Fibroblast of peridontal ligament (primary cell): ENCODE data around the gene SHANK1.

ENCODE experiments used
- DNase-seq: peaks from one replicate; pipeline ENCODE4 v3.0.0-alpha.2; 2010; ENCODE audit errors: extremely low read depth

Gene SHANK1

DNA sequence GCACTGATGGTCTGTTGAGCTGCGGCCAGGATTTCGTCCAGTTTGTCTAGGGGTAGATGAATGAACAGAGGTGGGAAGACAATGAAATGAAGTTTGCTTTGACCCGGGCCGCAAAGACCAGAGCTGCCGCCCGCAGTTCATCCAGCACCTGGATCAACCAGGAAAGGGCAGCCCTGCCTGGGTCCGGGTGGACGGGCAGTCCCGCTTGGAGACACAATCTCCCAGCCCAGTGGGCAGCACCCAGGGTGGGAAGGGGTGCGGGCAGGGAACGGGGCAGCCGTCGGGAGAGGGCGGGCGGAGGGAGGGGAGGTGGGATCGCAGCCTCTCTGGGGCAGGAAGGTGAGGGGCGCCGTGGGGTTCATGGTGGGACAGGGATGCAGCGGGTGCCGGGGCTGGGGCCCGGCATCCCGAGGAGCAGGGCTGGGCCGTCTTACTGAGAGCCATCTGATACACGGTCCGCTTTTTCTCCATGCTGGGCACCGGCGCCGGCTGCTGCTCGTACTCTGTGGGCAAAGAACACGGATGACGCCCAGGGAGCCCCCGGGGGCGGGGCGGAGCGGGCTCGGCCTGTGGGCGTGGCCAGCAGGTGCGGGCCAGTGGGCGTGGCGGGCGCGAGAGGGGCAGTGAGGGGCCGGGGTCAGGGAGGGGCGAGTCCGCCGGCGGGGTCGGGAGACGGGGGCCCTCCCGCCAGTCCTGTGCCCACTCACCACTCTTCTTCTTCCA, 33.1 kb downstream of the SHANK1 start:
- DNase-seq, result no peak

DNA sequence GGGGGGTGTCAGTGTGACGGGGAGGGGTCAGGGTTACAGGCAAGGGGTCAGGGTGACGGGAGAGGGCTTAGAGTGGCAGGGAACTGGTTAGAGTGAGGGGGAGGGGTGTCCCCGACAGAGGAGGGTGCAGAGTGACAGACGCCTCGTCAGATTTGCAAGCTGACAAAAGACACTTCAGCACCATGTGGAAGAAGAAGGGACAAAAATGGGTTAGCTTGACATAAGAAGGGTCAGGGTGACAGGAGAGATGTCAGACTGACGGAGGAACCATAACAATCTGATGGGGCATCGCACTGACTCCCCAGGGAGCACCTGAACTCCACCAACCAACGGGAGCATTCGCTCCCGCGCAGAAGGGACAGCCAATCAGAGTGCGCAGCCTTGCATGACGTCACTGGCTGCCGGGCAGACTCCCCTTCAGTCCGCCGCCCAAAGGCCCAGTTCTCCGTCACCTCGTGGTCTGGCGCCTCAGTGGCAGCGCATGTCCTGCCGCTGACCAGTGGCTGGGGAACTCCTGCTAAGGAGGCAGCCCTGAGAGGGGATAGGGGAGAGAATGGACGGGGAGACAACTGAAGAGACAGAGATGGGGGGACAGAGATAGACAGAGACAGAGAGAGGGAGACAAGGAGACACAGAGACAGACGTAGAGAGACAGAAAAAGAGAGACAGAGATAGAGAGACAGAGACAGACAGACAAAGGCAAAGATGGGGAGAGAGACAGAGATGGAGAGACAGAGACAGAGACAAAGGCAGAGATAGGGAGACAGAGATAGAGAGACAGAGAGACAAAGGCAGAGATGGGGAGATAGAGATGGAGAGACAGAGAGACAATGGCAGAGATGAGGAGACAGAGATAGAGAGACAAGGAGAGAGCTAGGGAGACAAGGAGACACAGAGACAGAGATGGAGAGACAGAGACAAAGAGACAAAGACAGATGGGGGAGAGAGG, 40.2 kb downstream of the SHANK1 start:
- DNase-seq, result peak; percentile 41

DNA sequence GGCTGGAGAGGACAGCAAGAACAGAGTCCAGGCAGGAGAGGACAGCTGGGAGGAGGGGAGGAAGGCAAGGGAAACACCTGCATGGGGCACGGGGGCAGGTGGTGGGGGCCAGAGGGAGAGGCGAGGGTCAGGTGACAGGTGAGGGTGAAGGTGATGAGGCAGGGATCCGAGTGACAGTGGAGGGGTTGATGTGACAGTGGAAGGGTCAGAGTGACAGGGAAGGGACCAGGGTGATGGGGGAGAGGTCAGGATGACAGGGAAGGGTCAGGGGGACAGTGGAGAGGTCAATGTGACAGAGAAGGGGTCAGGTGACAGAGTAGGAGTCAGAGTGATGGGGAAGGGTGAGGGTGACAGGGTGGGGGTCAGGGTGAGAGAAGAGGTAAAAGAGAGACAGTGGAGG, 41.3 kb downstream of the SHANK1 start:
- DNase-seq, result no peak

DNA sequence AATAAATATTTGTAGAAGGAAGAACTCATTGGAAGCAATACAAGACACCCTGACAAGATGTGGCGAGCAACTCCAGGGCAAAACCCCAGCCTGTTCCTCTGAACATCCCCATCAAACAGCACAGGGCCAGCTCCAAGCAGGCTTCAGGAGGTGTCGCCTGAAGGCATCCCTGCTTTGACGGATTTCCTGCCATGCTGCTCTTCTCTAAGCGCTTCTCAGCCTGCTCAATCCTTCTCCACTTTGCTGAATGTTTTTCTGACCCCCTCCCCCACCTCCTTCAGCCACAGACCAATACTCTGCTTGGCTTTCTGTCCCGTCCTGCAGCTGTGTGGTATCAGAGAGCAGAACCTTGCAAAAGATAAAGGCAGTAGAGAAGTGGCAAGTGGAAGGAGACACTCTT, 42.0 kb downstream of the SHANK1 start:
- DNase-seq, result no peak

DNA sequence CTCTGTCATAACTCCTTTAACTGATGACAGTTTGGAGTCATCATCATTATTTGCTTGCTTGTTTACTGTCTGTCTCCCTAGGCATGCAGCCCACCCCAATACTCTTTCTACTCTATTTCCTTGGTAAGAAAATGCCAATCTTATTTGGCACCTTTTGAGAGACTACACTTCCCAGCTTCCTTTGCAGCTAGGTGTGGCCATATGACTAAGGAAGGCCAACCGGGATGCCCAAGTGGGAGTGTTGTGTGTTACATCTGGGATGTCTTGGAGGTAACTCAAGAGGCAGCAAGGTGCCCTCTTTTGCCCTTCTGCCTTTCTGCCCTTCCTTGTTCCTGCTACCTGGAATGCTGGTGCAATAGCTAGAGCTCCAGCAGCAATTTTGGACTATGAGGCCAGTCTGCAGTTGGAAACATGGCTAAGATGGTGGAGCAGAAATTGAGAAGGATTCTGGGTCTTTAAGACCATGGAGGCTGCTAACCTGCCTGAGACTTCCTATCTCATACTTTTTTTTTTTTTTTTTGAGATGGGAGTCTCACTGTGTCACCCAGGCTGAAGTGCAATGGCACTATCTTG, 42.9 kb downstream of the SHANK1 start:
- no peak for DNase-seq

DNA sequence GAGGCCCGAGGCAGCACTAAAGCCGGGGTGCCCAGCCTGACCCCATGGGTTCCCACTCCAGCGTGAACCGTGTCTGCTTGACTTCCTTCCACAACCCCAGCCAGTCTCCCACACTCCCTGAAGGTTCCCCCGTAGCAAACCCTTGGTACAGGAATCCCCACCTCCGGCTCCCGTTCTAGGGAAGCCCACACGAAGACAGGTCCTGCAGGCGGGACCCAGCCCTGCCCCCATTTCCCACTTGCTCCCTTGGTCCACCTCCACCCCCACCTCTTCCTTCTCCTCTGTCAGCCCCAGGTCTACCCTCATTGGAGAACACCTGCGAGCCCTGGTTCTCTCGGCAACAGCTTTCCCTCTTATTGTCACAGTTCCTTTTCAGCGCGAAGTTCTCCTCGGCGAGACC, 46.5 kb downstream of the SHANK1 start:
- DNase-seq, result no peak

DNA sequence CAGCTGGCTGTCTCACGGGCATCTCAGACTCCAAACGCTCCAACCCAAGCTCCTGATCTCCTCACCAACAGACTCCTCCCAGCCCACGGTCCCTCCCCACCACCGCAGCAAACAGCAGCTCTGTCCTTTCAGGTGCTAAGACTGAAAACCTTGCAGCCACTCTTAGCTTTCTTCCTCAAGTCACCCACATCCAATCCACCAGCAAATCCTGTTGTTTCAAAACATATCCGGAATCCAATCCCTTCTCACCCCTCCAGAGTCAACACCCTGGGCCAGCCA, 49.6 kb downstream of the SHANK1 start:
- no peak for DNase-seq

DNA sequence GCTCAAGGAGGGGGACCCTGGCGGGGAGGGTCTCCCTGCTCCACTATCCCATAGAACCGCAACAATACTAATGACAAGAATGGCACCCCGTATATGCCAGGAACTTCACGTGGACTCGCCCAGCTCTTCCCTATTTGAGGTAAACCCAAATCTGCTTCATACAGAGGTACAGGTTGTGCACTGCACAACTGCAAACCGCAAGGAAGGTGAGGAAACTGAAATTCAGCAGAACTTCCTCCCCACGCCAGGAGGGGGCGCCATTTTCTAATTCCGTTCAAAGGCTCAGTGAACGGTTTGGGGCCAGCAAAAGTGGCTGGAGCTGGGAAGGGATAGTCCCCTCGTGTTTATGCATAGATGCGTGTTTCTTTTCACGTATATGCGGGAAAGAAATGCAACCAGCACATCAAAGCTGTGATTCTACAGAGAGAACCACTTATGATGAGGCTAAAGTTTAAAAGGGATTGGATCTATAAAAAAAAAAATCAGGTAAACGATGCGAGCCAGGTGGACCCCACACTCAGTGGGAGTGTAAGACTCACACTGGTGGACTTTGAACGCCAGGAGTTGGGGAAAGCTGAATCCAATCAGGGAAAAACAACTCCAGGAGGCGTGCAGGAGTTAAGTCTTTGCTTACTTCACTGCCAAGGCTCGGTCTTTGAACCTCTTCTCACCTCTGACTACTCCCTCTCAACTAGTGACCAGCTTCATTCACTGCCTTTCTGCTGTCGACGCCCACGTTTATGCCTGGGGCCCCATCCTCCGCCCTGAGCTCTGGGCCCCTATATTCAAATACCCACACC, 50.1 kb downstream of the SHANK1 start:
- DNase-seq, result peak; percentile 34

DNA sequence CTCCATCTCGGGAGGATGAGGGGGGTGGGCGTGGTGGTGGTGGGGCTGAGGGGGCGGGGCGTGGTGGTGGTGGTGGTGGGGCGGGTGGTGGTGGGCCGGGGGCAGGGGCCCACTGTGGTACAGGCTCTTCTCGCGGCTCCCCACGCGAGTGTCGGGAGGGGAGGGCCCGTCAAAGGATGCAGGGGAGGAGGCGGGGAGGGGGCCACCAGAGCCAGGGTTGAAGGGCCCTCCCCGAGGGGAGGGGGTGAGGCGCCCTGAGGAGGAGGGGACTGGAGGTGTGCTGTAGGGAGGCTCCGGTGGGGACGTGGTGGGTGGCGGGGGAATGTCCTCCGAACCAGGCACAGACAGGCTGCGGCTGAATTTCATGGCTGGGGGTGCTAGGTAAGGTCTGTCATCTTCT, 50.7 kb downstream of the SHANK1 start:
- DNase-seq, result no peak

DNA sequence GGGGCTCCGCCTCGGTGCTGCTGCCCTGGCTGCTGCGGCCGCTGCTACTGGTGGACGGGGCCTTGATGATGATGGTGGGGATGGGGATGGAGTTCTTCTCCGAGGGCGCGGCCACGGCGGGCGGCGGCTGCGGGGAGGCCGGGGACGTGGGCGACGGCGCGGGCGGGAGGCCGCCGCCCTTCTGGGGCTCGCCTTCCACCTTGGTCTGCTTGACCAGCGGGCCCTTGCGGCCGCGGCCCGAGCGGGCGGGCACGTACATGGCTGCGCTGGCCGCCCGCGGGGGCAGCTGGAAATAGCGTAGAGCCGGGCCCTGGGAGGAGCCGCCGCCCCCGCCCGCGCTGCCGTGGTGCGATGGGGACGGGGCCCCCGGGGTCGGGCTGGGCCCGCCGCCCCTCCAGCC, 51.2 kb downstream of the SHANK1 start:
- no peak for DNase-seq

DNA sequence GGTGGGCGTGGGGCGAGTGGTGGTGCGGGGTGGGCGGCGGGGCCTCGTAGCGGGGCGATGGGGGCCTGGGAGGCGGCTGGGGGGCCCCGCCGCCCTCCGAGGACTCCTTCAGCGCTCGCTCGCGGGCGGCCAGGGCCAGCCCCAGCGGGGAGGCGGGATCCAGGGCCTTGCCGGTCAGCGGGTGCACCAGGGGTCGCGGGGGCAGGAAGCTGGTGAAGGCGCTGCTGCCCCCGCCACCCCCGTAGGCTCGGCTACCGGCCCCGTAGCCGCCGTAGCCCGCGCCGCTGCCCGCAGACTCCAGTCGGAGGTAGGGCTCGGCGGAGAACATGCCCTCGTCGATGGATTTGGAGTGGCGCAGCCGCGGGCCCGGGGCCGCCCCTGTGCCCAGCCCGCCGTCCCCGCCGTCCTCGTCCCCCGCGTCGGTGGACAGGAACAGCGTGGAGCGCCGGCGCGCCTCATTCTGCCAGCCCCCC, 51.8 kb downstream of the SHANK1 start:
- no peak for DNase-seq

DNA sequence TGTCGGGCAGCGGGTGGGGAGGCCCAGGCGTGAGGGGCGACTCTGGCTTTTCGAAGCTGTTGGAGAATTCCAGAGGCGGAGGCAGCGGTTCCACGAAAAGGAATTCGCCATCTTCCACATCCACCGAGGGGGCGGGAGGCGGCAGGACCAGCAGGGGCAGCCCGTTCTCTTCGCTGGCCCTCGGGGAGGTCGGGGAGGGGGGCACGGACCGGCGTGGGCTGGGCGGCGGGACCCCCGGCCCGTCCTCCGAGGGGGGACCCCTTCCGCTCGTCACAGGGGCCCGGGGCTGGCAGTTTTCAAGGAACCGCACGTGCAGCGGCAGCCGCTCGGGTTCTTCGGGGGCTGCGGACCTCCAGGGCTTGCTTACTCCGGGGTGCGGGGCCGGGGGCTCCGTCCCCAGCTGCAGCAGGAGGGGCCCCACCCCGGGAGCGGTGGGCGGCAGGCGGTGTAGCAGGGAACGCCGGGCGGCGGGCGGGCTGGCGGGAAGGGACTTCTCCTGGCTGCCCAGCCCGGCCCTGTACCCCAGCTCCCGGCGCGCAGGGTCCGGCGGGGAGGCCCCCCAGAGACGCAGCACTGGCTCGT, 52.3 kb downstream of the SHANK1 start:
- DNase-seq, result no peak

DNA sequence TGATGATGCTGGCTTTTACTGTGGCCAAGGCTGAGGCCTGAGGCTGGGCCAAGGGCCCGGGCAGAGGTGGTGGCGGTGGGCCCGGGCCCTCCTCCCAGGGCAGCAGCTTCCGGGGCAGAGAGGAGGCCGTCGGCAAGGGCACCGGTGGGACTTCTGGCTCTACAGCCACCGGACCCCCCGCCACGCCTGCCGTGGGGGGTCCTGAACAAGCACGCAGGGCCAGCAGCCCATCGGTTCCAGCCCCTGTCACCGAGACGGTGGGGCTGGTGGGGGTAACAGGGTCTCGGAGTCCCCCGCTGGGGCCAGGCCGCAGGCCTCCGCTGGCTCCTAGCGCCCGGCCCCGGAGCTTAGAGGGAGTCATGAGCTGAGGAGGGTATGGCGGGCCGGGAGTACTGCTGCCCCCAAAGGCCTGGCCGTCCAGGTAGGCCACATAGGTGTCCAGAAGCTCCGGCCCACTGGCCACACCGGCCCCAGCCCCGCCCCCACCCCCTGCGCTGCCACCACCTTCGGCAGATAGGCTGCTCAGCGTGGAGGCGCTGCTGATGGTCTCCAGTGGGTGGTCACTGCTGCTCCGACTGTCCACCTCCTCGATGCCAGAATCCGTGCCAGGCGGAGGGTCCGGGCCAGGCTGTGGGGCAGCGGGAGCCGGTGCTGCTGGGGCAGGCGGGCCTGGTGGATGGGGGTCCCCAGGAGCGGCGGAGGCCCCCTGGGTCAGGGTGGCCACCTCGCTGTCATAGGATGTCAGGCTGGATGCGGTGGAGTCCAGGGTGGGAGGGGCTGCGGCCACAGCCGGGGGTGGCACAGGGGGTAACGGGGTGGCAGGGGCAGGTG, 53.0 kb downstream of the SHANK1 start:
- no peak for DNase-seq

DNA sequence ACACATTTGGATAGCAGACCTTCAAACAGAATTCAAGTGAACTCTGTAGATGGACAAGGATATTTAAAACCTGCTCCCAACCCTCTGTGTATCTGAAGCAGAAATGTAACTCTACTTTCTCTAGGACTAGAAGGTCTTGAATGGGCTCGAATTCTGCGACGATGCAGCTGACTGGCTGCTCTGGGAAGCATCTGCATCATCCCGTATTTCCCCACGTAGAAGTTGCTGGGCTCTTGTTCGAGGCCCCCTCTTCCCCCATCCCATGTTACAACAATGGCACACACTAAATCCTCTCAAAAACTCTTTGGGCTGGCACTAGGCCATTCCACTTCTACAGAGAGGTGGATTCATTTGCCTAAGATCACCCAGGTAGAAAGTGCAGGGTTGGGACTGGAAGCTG, 55.4 kb downstream of the SHANK1 start:
- DNase-seq, result no peak

DNA sequence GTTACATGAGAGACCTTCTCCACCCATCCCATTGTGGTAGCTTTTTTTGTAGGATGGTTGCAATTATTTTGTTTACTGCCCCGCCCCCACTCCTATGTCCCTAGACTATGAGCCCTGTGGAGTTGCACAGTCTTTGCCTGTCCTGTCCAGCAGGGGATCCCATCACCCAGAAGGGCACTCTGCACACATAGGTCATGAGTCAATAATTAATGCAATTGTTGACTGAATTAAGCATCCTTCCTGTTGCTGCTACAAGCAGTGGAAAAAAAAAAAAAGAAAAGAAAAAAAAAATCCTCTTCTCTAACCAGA, 56.2 kb downstream of the SHANK1 start:
- no peak for DNase-seq

DNA sequence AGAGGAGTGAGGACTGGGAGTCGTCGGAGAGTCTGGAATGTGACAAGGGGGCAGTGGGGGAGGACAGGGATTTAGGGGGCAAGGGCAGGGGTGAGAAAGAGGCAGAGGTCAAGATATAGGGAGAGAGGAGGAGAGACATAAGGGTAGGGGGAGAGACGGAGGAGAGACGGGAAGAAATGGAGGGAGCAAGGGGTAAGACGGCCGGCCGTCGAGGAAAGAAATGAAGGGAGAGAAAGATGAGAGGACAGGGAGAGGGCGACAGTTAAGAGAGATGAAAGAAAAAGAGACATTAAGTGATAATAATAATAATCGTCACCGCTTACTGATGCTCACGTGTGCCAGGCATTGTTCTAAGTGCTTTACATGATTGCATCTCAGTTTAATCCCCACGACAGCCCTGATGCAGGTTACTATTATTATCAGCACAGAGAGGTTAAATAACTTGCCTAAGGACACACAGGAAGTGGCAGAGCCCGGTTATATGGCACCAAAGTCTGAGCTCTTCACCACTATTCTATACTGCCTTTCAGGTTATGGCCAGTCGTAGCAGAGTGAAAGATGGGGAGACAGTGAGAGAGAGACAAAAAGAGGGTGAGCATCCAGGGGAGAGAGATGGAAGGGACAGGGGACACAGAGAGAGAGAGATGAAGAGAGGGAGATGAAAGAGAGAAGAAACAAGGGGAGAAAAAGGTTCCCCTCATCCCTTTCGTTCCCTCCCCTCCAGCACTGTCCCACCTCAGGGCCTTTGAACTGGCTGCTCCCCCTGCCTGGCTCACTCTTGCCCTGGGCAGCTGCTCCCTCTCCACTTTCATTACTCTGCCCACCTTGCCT, 56.7 kb downstream of the SHANK1 start:
- no peak for DNase-seq

DNA sequence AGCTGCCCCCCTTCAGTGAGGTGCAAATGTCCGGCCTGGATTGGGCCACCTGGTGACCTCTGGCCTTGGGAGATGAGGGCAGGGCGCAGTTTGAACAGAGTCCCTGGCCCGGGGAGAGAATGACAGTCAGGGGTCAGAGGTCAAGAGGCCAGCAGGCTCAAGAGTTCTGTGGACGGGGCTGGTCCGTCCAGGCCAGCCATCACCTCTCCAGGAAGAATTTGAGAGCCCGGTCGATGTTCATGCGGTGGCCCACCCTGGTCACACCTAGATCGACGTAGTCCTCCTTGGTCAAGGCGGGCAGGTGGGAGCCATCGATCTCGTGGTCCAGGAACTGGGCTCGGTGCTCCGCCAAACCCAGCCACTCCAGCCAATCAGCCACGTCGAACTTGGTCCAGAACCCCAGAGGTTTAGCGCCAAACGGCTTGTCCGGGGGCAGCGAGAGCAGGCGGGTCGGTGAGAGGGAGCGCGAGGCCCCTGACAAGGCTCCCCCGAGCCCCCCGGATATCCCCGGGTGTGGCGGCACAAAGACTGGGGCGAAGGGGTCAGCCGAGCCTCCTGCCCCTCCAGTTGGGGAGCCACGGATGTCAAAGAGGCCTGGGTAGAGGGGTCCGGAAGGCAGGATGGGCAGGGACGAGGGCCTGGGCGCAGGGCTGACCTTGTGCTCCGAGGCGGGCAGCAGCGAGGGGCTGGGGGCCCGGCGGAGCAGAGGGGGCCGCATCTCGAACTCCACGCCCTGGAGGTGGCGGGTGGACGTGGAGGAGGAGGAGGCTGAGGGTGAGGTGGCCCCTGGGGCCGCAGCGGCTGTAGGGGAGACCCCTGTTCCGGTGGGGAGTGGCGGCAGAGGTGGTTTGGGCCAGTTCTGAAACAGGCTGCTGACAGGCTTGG, 57.6 kb downstream of the SHANK1 start:
- DNase-seq, result no peak

DNA sequence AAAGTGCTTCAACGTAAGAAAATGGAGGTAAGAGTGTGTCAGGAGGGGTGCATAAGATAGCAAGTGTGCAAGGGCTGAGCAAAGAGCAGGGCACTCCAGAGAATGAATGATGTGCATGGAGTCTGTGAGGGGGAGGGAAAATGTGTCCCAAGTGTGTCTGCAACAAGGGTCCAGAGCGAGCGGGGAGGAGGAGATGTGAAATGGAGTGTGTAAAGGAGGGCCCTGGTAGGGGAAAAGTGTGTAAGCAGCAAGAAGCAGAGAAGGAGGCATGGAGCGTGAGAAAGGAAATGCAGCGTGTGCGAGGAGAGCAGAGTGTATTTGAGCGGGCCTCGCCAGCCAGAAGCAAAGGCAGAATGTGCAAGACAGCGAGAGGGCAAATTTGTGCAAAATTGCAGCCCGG, 58.6 kb downstream of the SHANK1 start:
- DNase-seq, result no peak

DNA sequence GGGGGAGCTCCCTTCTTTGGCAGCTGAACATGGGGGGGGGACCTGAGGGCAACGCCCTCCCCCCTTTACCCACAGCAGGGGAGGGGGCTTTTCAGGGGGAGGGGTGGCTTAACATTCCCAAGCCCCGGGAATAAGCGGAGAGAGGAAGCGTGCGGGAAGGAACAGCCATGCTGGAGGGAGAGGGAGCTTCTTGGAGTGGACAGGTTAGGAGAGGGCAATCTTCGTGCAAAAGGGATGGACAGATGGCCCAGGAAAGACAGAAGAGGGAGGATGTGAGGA, 59.6 kb downstream of the SHANK1 start:
- DNase-seq, result no peak
